ENCODE results near the gene HIVEP2.

- TF ChIP-seq MXI1 (IDR thresholded peaks at IDR 0.05; ENCODE audit: borderline replicate concordance, low read depth, low read length) (no peak), CTCF (conservative IDR thresholded peaks at IDR 0.05; ENCODE audit: low read depth, low read length) (no peak), USF2 (IDR thresholded peaks at IDR 0.05; ENCODE audit: low read depth, low read length) (no peak), RAD21 (IDR thresholded peaks at IDR 0.05; ENCODE audit: low read length) (no peak), POLR2A (IDR thresholded peaks at IDR 0.05; ENCODE audit: low read depth, low read length) (no peak), SMC3 (IDR thresholded peaks at IDR 0.05; ENCODE audit: low read depth, low read length) (no peak), RFX5 (IDR thresholded peaks at IDR 0.05; ENCODE audit: low read depth, low read length) (no peak), CEBPB (IDR thresholded peaks at IDR 0.05; ENCODE audit: low read depth, low read length) (peak; percentile 46; the same call in 1 of the 2 replicates), NFE2L2 (IDR thresholded peaks at IDR 0.05; ENCODE audit: low read depth, low read length) (no peak), RCOR1 (IDR thresholded peaks at IDR 0.05; ENCODE audit: insufficient replicate concordance, low read length) (no peak), MAZ (IDR thresholded peaks at IDR 0.05; ENCODE audit: borderline replicate concordance, low read depth, low read length) (no peak), CHD1 (IDR thresholded peaks at IDR 0.05; ENCODE audit: low read depth, low read length) (no peak), BHLHE40 (IDR thresholded peaks at IDR 0.05; ENCODE audit: low read depth, low read length) (no peak)
These were observed 207.5 kb downstream of the HIVEP2 start for GRCh38 chr6:142737368-142738034.
